HG03196 (cell line): ENCODE measurements around the gene RELCH.

Experiments used
- ATAC-seq: cut with Tn5 transposase; IDR thresholded peaks from one replicate; pipeline ENCODE4 v1.9.1; 2021; ENCODE audit not compliant: unreplicated experiment

The RELCH gene

GRCh38 chr18:62189208-62189607, 2.2 kb downstream of the RELCH start:
- ATAC-seq: no peak

DNA sequence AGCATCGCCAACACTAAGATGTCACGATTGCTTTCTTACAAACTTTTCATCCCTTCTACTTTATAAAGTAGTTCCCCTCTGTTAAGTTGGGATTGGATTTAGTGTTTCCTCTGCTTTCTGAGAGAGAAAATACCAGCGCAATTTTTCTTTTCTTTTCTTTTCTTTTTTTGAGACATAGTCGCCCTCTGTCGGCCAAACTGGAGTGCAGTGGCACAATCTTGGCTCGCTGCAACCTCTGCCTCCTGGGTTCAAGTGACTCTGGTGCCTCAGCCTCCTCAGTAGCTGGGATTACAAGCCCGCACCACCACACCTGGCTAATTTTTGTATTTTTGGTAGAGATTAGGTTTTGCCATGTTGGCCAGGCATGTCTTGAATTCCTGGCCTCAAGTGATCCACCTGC, 9.0 kb downstream of the RELCH start:
- ATAC-seq: no peak

DNA sequence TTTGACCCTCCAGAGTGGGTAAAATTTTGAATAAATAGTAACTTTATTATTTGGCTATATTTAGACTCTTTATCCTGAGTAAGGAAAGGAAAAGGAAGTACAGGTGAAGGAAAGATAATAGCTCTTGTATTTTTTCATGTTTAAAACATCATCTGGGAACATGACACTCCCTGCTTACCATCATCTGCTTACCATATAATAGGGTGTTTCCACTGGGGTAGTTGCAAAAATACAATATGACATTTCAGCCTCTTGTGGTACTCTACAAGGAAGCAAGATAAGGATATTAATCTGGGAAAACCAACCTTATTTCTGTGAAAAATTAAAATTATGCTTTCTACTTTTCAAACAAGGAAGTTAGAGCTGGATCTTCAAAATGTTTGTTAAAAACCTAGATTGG, 9.9 kb downstream of the RELCH start:
- no peak for ATAC-seq

GRCh38 chr18:62198259-62198658, 11.2 kb downstream of the RELCH start:
- ATAC-seq: no peak

- no peak for ATAC-seq
Measured at GRCh38 chr18:62199629-62200028, 12.6 kb downstream of the RELCH start.

DNA sequence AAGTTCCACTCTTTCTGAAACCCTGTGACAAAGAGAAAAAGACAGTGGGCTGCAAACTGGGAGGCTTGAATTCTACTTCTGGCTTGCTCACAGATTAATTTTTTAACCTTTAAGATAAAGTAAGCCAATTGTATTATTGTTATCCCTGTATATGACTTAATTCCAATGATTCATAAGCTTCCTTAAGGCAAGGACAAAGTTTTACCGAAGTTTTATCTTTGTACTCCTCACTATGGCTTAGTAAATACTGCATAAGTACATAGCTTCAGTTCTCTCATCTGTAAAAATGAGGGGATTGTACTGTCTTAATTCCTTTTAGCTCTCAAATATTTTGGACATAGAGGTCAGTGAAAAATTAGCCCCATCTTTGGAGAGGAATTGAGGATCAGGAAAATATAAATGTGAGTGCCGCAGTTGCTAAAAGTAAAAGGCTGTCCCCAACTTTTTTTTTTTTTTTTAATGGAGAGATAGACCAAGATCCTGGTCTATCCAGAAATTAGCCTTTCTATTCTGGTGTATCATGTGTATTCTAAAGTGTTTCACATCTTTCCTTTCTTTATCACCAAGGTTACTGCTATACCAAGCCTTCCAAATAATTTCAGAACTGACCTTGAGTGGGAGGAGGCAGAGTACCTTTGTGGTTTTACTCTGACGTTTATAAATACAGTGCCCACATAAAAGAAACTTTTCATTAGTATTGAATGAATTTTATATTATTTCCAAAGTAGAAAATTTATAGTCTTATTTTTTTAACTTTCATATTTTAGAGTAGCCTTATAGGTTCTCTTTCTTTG, 13.3 kb downstream of the RELCH start:
- no peak for ATAC-seq

GRCh38 chr18:62201870-62202269, 14.8 kb downstream of the RELCH start:
- ATAC-seq: no peak

DNA sequence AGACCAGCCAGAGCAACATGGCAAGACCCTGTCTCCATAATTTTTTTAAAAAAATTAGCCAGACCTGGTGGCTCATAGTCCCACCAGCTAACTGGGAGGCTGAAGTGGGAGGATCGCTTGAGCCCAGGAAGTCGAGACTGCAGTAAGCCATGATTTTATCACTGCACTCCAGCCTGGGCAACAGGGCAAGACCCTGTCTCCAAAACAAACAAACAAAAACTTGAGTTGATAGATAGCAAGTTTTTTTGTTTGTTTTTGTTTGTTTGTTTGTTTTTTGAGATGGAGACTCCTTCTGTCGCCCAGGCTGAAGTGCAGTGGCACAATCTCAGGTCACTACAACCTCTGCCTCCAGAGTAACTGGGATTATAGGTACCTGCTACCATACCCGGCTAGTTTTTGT, 18.8 kb downstream of the RELCH start:
- ATAC-seq: no peak

DNA sequence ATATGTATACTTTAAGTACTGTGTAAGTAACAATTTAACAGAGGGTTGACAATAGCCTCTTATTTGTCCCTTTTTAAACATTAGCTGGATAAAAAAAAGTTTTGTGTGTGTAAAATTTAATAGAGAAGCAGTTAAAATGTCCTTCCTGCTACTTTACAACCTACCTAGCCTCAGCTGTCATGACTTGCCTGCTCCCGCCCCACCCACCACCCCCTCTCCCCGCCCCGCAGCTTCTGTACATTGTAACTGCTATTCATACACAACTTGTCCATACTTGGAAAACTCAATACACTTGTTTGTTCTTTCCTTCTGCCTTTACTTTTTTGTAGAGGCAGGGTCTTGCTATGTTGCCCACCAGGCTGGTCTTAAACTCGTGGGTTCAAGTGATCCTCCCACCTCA, 19.5 kb downstream of the RELCH start:
- ATAC-seq: no peak

- no peak for ATAC-seq
Measured at GRCh38 chr18:62209046-62209445, 22.0 kb downstream of the RELCH start.

- no peak for ATAC-seq
Measured at GRCh38 chr18:62210138-62210537, 23.1 kb downstream of the RELCH start.

- ATAC-seq: no peak
Measured at GRCh38 chr18:62211325-62211828, 24.3 kb downstream of the RELCH start.

- no peak for ATAC-seq
Measured at GRCh38 chr18:62214790-62215189, 27.7 kb downstream of the RELCH start.

GRCh38 chr18:62224229-62224628, 37.2 kb downstream of the RELCH start:
- no peak for ATAC-seq

GRCh38 chr18:62226047-62226446, 39.0 kb downstream of the RELCH start:
- ATAC-seq: no peak

DNA sequence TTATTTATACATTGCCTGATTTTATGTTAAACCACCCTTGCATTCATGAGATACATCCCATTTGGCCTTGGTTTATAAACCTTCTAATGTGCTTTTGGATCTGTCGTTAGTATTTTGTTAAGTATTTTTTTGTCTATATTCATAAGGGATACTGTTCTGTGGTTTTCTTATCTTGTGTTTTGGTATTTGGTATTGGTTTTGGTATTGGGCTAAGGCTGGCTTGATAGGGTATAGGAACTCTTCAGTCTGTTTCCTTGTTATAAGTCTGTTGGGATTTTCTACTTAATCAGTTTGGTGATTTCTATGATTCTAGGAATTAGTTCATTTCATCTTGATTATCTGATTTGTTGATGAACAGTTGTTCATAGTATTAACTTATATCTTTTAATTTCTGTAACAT, 49.2 kb downstream of the RELCH start:
- ATAC-seq: no peak

GRCh38 chr18:62239475-62239874, 52.4 kb downstream of the RELCH start:
- ATAC-seq: no peak

DNA sequence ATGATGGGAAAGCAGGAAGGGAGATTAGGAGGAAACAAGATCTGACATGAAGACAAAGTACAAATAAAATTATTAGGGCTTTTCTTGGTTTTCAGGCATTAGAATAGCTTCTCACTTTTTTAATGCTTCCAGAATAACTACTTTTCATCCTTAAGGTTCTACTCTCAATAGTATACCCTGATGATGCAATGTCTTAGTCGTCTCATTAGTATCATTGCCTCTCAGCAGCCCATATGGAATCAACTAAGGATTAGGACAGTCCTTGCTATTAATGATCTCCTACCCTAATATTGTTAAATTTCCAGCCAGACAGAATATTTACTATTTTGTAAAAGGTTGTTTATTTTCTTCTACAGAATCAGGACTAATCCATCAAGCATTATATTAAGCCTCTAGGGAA, 55.9 kb downstream of the RELCH start:
- ATAC-seq: no peak

DNA sequence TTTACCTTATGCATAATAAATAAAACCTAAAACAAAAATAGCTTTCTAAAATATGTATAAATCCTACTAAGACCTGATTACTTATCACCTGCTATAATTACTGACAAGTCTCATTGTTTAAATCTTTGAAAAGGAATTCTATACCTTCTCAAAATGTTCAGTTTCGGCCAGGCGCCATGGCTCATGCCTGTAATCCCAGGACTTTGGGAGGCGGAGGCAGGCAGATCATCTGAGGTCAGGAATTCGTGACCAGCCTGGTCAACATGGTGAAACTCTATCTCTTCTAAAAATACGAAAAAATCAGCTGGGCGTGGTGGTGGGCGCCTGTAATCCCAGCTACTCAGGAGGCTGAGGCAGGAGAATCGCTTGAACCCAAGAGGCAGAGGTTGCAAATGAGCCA, 58.1 kb downstream of the RELCH start:
- ATAC-seq: no peak

- ATAC-seq: no peak
Measured at GRCh38 chr18:62245699-62246098, 58.6 kb downstream of the RELCH start.

DNA sequence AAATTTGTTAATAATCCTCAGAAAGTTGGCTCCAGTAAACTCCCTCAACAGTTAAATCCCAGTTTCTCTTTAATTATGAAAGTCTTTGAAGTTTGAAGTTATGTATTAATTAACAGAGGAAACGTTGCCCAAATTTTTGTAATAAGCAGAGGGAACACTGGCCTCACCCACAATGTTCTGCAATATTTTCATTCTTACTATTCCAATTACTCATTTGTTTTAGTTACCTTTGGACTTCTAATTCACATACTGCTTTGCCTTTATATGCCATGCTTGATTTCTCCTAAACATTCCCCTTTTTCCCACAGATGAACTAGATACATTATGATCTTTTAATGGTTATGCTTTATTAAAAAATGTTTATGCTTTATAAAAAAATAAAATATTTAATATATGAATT, 61.3 kb downstream of the RELCH start:
- no peak for ATAC-seq

- no peak for ATAC-seq
Measured at GRCh38 chr18:62249478-62250097, 62.5 kb downstream of the RELCH start.

DNA sequence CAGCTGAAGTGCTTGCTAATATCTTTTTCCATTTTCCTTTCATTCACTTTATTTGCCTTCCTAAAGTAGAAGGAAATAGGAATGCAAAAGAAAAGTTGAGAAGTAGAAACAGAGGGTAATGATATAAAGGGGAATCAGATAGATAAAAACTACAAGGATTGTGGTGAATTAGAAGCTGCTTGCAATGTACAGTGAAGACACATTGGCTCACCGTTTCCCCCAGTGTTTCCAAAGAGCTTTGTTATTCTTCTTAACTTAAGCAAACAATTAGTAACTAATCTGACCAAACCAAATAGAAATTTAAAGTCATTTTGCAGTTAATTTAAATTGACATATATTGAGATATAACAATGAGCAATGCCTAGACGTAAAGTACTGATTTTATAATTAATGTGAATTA, 63.4 kb downstream of the RELCH start:
- ATAC-seq: no peak
